Stimulated activated CD4-positive, alpha-beta T cell treated with anti-CD3 and anti-CD28 coated beads, Interleukin-4, amount 100 ng/mL, for 1 hour (primary cell): ENCODE results near the gene ZNF750.
"Not testable (repeated sequence)": the region's sequence is repeated elsewhere in the genome, so short reads cannot be mapped to it uniquely, and the experiment has no call there.

Experiments
- DNase-seq: peaks from one replicate; pipeline ENCODE4 v3.0.0-alpha.2; 2020

The ZNF750 gene

GRCh38 chr17:82790391-82790790, 49.4 kb downstream of the ZNF750 start:
- DNase-seq, result no peak

DNA sequence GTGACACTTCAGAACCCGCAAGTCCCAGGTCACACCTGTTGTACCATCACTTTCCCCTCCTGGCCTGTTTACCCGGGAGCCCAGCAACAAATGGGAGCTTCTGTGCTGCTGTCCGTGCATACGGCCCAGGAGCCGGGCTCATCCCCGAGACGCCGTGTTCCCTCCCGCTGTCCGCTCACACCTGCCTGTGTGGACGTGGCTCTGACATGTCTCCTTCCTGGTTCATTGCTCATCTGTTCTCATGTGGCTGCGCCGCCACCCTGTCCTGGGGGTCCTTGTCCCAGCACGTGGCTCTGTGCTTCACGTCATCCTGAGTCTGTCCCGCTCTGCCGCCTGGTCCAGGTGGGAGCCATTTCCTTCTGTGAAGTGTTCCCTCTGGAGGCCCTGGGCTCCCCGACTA, 50.0 kb downstream of the ZNF750 start:
- no peak for DNase-seq

DNA sequence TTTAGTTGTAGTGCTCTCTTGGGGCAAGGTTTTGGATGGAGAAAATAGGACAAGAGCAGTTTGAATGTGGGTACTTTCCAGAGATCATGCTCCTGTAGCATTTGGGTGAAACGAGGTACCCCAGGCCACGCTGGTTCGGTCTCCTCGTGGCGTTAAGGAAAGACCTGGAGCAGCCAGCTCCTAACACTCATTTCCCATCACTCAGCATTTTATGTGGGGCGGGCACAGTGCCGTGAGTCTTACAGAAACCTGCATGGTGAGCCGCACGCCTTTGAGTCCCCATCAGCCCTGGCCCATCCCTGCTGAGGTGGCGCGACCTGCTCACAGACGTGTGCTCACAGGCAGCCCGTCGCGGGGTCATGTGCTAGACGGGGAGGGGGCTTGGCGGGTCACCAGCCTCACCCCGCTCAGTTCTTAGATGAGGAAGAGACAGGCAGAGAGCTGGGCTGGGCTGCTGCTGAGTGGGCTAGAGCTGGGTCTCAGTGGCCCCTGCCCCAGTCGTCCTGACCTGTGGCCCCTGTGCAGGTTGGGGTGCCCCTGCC, 50.7 kb downstream of the ZNF750 start:
- DNase-seq, result no peak

- DNase-seq, result no peak
Measured at GRCh38 chr17:82788206-82789001, 51.4 kb downstream of the ZNF750 start.

DNA sequence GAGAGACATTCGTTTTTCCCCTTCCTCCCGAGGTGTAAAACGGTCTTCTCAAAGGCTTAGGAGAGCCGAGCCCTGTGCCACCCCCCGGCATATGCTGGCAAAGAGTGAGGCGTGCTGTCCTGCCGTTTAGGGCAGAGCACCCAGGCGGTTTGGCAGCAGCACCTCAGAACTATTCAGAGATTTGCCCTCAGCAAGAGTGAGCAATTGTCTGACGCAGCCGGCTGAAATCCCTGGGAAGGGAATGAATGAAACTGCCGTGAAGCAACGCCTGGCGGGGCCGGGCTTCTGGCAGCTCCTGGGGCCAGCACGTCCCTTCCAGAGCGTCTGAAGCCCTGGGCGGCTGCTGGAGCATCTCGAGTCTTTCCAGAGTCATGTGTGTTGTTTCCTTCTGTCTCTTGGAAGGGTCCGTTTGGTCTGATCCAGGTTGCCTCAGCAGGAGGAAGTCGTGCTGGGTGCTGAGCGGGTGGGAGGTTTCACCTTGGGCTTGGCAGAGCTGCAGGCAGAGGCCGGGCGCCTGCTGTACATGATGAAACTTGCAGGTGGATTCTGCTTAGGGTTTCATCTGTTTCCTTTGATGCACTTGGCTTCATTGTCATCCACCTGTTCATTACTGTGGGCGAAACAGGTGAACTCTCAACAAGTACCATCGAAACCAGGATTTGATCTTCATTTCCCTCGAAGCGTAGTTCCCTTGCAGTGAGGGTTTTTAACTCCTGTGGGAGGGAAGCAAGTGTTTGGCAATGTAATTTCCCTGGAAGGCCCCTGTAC, 52.6 kb downstream of the ZNF750 start:
- DNase-seq, result no peak

- DNase-seq, result no peak
Measured at GRCh38 chr17:82786427-82786826, 53.4 kb downstream of the ZNF750 start.

GRCh38 chr17:82785581-82785980, 54.2 kb downstream of the ZNF750 start:
- DNase-seq, result not testable (repeated sequence)

GRCh38 chr17:82783498-82783897, 56.3 kb downstream of the ZNF750 start:
- no peak for DNase-seq

DNA sequence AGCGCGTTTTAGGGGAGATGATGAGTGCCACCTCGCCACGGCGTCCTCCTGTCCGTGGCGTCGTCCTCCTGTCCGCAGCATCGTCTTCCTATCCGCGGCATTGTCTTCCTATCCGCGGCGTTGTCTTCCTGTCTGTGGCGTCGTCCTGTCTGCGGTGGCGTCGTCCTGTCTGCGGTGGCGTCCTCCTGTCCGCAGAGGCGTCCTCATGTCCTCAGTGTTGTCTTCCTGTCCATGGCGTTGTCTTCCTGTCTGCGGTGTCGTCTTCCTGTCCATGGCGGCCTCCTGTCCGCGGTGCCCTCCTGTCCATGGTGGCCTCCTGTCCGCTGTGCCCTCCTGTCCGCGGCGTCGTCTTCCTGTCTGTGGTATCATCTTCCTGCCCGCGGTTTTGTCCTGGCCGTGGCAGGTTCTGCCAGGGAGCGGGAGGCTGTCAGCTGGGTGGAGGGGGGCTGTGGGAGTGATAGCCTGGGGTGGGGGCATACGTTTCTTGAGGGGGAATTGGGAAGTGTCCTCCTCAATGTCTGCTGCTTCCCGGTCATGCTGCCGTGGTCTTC, 57.1 kb downstream of the ZNF750 start:
- no peak for DNase-seq

DNA sequence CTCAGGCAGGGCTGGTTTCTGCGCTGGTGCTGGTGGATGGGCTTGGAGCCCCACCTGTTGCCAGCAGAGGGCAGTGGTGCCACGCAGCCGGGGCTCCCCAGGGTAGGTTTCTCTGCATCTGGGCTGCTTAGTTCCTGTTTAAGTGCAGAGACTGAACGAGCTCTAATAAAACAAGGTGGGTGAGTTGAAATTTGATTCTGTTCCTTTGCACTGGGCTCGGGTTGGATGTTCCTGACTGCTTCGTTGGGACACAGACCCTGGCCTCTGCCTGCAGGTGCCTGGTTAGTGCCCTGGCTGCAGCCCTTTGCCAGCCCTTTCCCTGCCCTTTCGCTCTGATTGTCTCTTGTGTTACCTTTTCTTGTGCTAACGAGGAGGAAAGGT, 57.9 kb downstream of the ZNF750 start:
- DNase-seq, result peak; percentile 83

DNA sequence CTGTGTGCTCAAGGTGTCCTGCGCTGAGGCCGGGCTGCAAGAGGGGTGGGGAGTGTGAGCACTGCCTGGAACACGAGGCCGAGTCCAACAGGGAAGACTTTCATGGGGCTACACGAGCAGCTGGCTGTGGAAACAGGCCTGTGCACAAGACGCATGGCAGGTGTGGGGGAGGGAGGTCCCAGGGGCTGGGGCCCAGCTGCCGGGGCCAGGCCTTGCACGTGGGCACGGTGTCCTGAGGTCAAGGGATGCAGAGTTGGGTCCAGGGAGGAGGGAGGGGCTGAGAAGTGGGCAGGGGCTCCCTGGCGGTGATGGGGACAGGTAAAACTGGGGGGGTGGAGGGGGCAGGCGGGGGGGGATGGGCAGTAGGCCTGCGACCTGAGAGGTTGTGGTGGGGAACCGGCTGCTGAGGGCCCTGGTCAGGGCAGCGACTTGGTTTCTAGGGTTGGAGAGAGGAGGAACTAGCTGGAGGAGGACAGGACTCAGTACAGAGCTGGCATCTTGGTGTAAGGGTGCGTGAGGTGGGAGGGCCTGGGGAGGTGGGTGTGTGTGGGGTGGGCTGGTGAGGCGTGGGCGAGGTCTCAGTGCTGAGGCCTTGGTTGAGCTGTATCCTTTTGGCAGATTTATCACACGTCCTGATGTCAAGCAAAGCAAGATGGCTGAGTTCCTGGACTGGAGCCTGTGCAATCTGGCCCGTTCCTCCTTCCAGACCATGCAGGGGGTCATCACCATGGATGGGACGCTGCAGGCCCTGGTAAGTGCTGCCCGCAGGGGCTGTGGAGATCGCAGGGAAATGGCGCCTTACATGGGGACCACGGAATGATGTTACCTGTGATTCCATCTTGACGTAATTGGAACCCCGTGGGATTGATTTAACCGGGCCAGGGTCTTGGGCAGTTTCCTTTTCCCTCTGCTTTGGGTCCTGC, 58.6 kb downstream of the ZNF750 start:
- no peak for DNase-seq

GRCh38 chr17:82780195-82780594, 59.6 kb downstream of the ZNF750 start:
- DNase-seq, result no peak

GRCh38 chr17:82779541-82779940, 60.3 kb downstream of the ZNF750 start:
- DNase-seq, result no peak
